SJCRH30 (cell line): Measurements from ENCODE around the gene ZBTB32. TPM values are rescaled to one million over a fixed set of nuclear protein-coding genes. Genes with fewer than 3 reads are reported as not detected.
"Not testable (repeated sequence)": the region's sequence is repeated elsewhere in the genome, so short reads cannot be mapped to it uniquely, and the experiment has no call there.

ENCODE experiments used
- DNase-seq, 2 experiments: peaks; one replicate each; pipeline ENCODE4 v3.0.0-alpha.2; 2015 to 2020
- H3K27ac ChIP-seq: fragments of 250-450 bp; sonication (Bioruptor Pico); 2 replicates; pipeline ENCODE4 v1.5.1; 2020; ENCODE audit warnings: mild to moderate bottlenecking, moderate library complexity
- H3K27me3 ChIP-seq: fragments of 250-450 bp; sonication (Bioruptor Pico); 2 replicates; pipeline ENCODE4 v1.5.1; 2020; ENCODE audit warnings: mild to moderate bottlenecking, moderate library complexity
- H3K36me3 ChIP-seq: fragments of 250-450 bp; sonication (Bioruptor Pico); 2 replicates; pipeline ENCODE4 v1.5.1; 2020; ENCODE audit warnings: mild to moderate bottlenecking, moderate library complexity
- H3K4me1 ChIP-seq: fragments of 250-450 bp; sonication (Bioruptor Pico); 2 replicates; pipeline ENCODE4 v1.5.1; 2020; ENCODE audit warnings: mild to moderate bottlenecking, moderate library complexity
- H3K4me3 ChIP-seq: fragments of 250-450 bp; sonication (Bioruptor Pico); 2 replicates; pipeline ENCODE4 v1.5.1; 2020; ENCODE audit warnings: mild to moderate bottlenecking, moderate library complexity
- H3K9me3 ChIP-seq: fragments of 250-450 bp; sonication (Bioruptor Pico); replicated peaks from 2 replicates; pipeline ENCODE4 v1.5.1; 2020; ENCODE audit warnings: mild to moderate bottlenecking, moderate library complexity
- total RNA-seq: library from RNA; depleted of rRNA; stranded (reverse); fragments of >200 nt; shearing (Covaris generic); gene quantifications from 2 replicates; pipeline ENCODE4 v1.2.3, GENCODE V29; 2014

The ZBTB32 gene
- total RNA-seq, 1 experiment from 2014 or later = not detected

GRCh38 chr19:35675589-35676140, 28.7 kb upstream of the ZBTB32 start:
- H3K4me1 ChIP-seq = no peaks in the 10 kb centered on the region
- H3K9me3 ChIP-seq = no peaks in the 10 kb centered on the region
- H3K27ac ChIP-seq = no peak overlapping the region
- H3K36me3 ChIP-seq = no peaks in the 10 kb centered on the region
- H3K27me3 ChIP-seq = peaks cover 12% of the 10 kb centered on the region; the same call in 1 of the 2 replicates
- no peak overlapping the region for H3K4me3 ChIP-seq
- DNase-seq = no peak

- Histone ChIP-seq H3K4me3 (no peak overlapping the region), H3K9me3 (no peaks in the 10 kb centered on the region), H3K36me3 (no peaks in the 10 kb centered on the region), H3K27me3 (0 out of 2 replicates have a peak, but pooled peaks cover 4% of the 10 kb centered on the region), H3K4me1 (no peaks in the 10 kb centered on the region), H3K27ac (no peak overlapping the region)
- DNase-seq = no peak
These were observed 14.5 kb upstream of the ZBTB32 start for GRCh38 chr19:35689836-35690235.

GRCh38 chr19:35691106-35691505, 13.3 kb upstream of the ZBTB32 start:
- H3K36me3 ChIP-seq, H3K9me3 ChIP-seq, DNase-seq, H3K27ac ChIP-seq, H3K4me3 ChIP-seq, H3K4me1 ChIP-seq, H3K27me3 ChIP-seq: not testable (repeated sequence)

- no peak for DNase-seq
- no peaks in the 10 kb centered on the region for H3K27me3 ChIP-seq
These were observed 12.3 kb upstream of the ZBTB32 start for GRCh38 chr19:35692010-35692409.

GRCh38 chr19:35693422-35693821, 10.9 kb upstream of the ZBTB32 start:
- H3K27ac ChIP-seq = no peak overlapping the region
- H3K36me3 ChIP-seq = no peaks in the 10 kb centered on the region
- no peaks in the 10 kb centered on the region for H3K4me1 ChIP-seq
- no peaks in the 10 kb centered on the region for H3K27me3 ChIP-seq
- DNase-seq = no peak
- no peak overlapping the region for H3K4me3 ChIP-seq
- no peaks in the 10 kb centered on the region for H3K9me3 ChIP-seq

More at GRCh38 chr19:35692010-35692409, 12.3 kb upstream of the ZBTB32 start:
- H3K36me3 ChIP-seq = no peaks in the 10 kb centered on the region
- H3K27ac ChIP-seq = no peak overlapping the region
- no peaks in the 10 kb centered on the region for H3K4me1 ChIP-seq
- H3K9me3 ChIP-seq = no peaks in the 10 kb centered on the region
- no peak overlapping the region for H3K4me3 ChIP-seq

GRCh38 chr19:35693835-35694599, 10.3 kb upstream of the ZBTB32 start:
- Histone ChIP-seq H3K27ac (no peak overlapping the region), H3K27me3 (no peaks in the 10 kb centered on the region), H3K4me3 (no peak overlapping the region), H3K36me3 (no peaks in the 10 kb centered on the region), H3K9me3 (no peaks in the 10 kb centered on the region), H3K4me1 (no peaks in the 10 kb centered on the region)
- peak; percentile 84 to 94 for DNase-seq

- Histone ChIP-seq H3K9me3 (no peaks in the 10 kb centered on the region), H3K27me3 (no peaks in the 10 kb centered on the region), H3K27ac (no peak overlapping the region), H3K36me3 (no peaks in the 10 kb centered on the region), H3K4me3 (no peak overlapping the region), H3K4me1 (no peaks in the 10 kb centered on the region)
- no peak for DNase-seq
These were observed 8.4 kb upstream of the ZBTB32 start for GRCh38 chr19:35695895-35696422.

GRCh38 chr19:35696835-35697234, 7.5 kb upstream of the ZBTB32 start:
- no peaks in the 10 kb centered on the region for H3K4me1 ChIP-seq
- no peak overlapping the region for H3K27ac ChIP-seq
- no peak overlapping the region for H3K4me3 ChIP-seq
- no peak for DNase-seq
- H3K27me3 ChIP-seq = no peaks in the 10 kb centered on the region
- no peaks in the 10 kb centered on the region for H3K36me3 ChIP-seq
- H3K9me3 ChIP-seq = no peaks in the 10 kb centered on the region

- Histone ChIP-seq H3K9me3 (no peaks in the 10 kb centered on the region), H3K36me3 (no peaks in the 10 kb centered on the region), H3K4me1 (no peaks in the 10 kb centered on the region), H3K4me3 (peak overlapping the region; percentile 58), H3K27ac (no peak overlapping the region), H3K27me3 (no peaks in the 10 kb centered on the region)
- peak; percentile 97 to 98 for DNase-seq
These were observed 1.9 kb upstream of the ZBTB32 start for GRCh38 chr19:35702223-35703012.

GRCh38 chr19:35703343-35703742, 1.0 kb upstream of the ZBTB32 start:
- no peak for DNase-seq
- Histone ChIP-seq H3K4me1 (no peaks in the 10 kb centered on the region), H3K4me3 (no peak overlapping the region), H3K36me3 (no peaks in the 10 kb centered on the region), H3K9me3 (no peaks in the 10 kb centered on the region), H3K27ac (no peak overlapping the region), H3K27me3 (no peaks in the 10 kb centered on the region)

- Histone ChIP-seq H3K4me3 (no peak overlapping the region), H3K27me3 (no peaks in the 10 kb centered on the region; the same call in 1 of the 2 replicates), H3K27ac (no peak overlapping the region), H3K4me1 (no peaks in the 10 kb centered on the region), H3K9me3 (no peaks in the 10 kb centered on the region), H3K36me3 (no peaks in the 10 kb centered on the region)
- DNase-seq = no peak
These were observed 4.0 kb downstream of the ZBTB32 start for GRCh38 chr19:35708391-35708790.

GRCh38 chr19:35710784-35711723, 6.7 kb downstream of the ZBTB32 start:
- Histone ChIP-seq H3K4me3 (no peak overlapping the region), H3K27ac (no peak overlapping the region), H3K36me3 (no peaks in the 10 kb centered on the region), H3K4me1 (peaks cover 3% of the 10 kb centered on the region; the same call in 1 of the 2 replicates), H3K9me3 (no peaks in the 10 kb centered on the region), H3K27me3 (no peaks in the 10 kb centered on the region; the same call in 1 of the 2 replicates)
- no peak for DNase-seq

GRCh38 chr19:35712567-35713505, 8.5 kb downstream of the ZBTB32 start:
- Histone ChIP-seq H3K27me3 (no peaks in the 10 kb centered on the region; the same call in 1 of the 2 replicates), H3K36me3 (no peaks in the 10 kb centered on the region), H3K9me3 (no peaks in the 10 kb centered on the region), H3K4me3 (no peak overlapping the region), H3K4me1 (peaks cover 4% of the 10 kb centered on the region; the same call in 1 of the 2 replicates), H3K27ac (no peak overlapping the region)
- DNase-seq = no peak
